Ovary (tissue), 9 donors: Measurements from ENCODE around the gene HSD11B1L. TPM values are rescaled to one million over a fixed set of nuclear protein-coding genes. Genes with fewer than 3 reads are reported as not detected.

Source experiments
- DNase-seq, 5 donors: peaks; one replicate each; pipeline ENCODE4 v3.0.0-alpha.2; 2019 to 2020
- H3K27ac ChIP-seq, 2 donors: fragments of 200-600 bp; one replicate each; pipeline versions ENCODE4 v1.5.1 to v1.8.0; 2019 to 2022
- H3K27me3 ChIP-seq: fragments of 200-600 bp; one replicate; pipeline ENCODE4 v1.8.0; 2022
- H3K36me3 ChIP-seq: fragments of 200-600 bp; sonication (generic); one replicate; pipeline ENCODE4 v1.5.1; 2019
- H3K4me1 ChIP-seq: one replicate; pipeline ENCODE4 v1.8.1; 2013; ENCODE audit warnings: mild to moderate bottlenecking, moderate library complexity; ENCODE audit not compliant: insufficient read depth
- H3K4me3 ChIP-seq: fragments of 200-600 bp; sonication (generic); one replicate; pipeline ENCODE4 v1.5.1; 2017
- H3K9me3 ChIP-seq, 2 donors: fragments of 200-600 bp in 1 of 2; sonication (generic) in 1 of 2; one replicate each; pipeline versions ENCODE4 v1.5.1 to v1.8.1; 2013 to 2019; ENCODE audit warnings: mild to moderate bottlenecking in 1 of 2, moderate library complexity in 1 of 2
- EP300 ChIP-seq: sonication (generic); formaldehyde crosslinking; IDR thresholded peaks from one replicate; pipeline ENCODE4 v1.6.1; 2017; ENCODE audit warnings: antibody characterized with exemption
- POLR2A ChIP-seq: fragments of 450-650 bp; IDR thresholded peaks from one replicate; pipeline ENCODE4 v1.6.1; 2017; ENCODE audit warnings: antibody characterized with exemption, mild to moderate bottlenecking, moderate library complexity
- WGBS, 3 donors: extraction: QIAGEN DNeasy Blood & Tissue Kit in 1 of 3; methylation state at CpG; one replicate each; pipeline versions ENCODE4 v1.1.5 to v1.1.7; 2013 to 2017; 5-methylcytosine and 5-hydroxymethylcytosine counted together
- intact Hi-C, 4 donors: fragments of 100-400 bp; cut with DNase I; formaldehyde crosslinking; loops; one replicate each; pipeline versions ENCODE4 v1.11.0 to v1.15.1; 2022 to 2023
- polyA plus RNA-seq, 2 donors: library from polyadenylated mRNA; stranded (reverse); fragments of 200-250 nt in 1 of 2; fragments of 350-450 nt in 1 of 2; fragmentation: Illumina TruSeq in 1 of 2; extraction: RNeasy Lipid Tissue Mini Kit (QIAGEN cat#74804) in 1 of 2; gene quantifications; one replicate each; pipeline ENCODE4 v1.2.3, GENCODE V29; 2013 to 2014
- total RNA-seq, 7 donors: library from RNA; depleted of rRNA in 2 of 7; stranded (reverse); fragments of >200 nt in 2 of 7; fragmentation: NEBNext Ultra II Directional in 3 of 7; extraction: Animal tissue kit (Norgen Biotek cat#: 25700) in 3 of 7; gene quantifications; one replicate each; pipeline versions ENCODE4 v1.1.0 to v1.2.4, GENCODE V29; 2016 to 2023
- TF ChIP-seq, protein P1 (sequence below), 3 donors: fragments of 450-650 bp in 2 of 3; fragments of 200-600 bp in 1 of 3; IDR thresholded peaks; one replicate each; pipeline versions ENCODE4 v1.5.1 to v1.8.0; 2016 to 2022; ENCODE audit warnings: antibody characterized with exemption in 3 of 3, mild to moderate bottlenecking in 1 of 3
- donor health status: DM: no; HTN: no; CAD: no; lungs with moderate emphysema.
- donor health status: DM: no; HTN: no; CAD: no.
- donor health status: Bipolar disorder and iron deficiency.
- donor health status: DM: yes; HTN: yes; CAD: no.
- donor health status: DM: no; HTN: no; CAD: no.
- donor health status: DM: yes; HTN: yes; CAD: no.

Gene HSD11B1L
- total and polyA plus RNA-seq, 9 donors = 3.1 to 20.7 (median 8.5) TPM

GRCh38 chr19:5711713-5712161 lies 30.9 kb downstream of the HSD11B1L start:
- no peak overlapping the region for H3K4me3 ChIP-seq
- intact Hi-C loops = no loop called here
- TF ChIP-seq, protein P1, sequence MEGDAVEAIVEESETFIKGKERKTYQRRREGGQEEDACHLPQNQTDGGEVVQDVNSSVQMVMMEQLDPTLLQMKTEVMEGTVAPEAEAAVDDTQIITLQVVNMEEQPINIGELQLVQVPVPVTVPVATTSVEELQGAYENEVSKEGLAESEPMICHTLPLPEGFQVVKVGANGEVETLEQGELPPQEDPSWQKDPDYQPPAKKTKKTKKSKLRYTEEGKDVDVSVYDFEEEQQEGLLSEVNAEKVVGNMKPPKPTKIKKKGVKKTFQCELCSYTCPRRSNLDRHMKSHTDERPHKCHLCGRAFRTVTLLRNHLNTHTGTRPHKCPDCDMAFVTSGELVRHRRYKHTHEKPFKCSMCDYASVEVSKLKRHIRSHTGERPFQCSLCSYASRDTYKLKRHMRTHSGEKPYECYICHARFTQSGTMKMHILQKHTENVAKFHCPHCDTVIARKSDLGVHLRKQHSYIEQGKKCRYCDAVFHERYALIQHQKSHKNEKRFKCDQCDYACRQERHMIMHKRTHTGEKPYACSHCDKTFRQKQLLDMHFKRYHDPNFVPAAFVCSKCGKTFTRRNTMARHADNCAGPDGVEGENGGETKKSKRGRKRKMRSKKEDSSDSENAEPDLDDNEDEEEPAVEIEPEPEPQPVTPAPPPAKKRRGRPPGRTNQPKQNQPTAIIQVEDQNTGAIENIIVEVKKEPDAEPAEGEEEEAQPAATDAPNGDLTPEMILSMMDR (IDR thresholded peaks at IDR 0.05) = no peak
- TF ChIP-seq EP300 (no peak), POLR2A (no peak)
- H3K27ac ChIP-seq = no peak overlapping the region
- no peak for DNase-seq
- WGBS, 3 donors = 74 to 83% (median 77%) methylated on average over 25 of the region's 25 CpGs
- no peaks in the 10 kb centered on the region for H3K9me3 ChIP-seq
- no peaks in the 10 kb centered on the region for H3K36me3 ChIP-seq
- no peaks in the 10 kb centered on the region for H3K4me1 ChIP-seq
- no peaks in the 10 kb centered on the region for H3K27me3 ChIP-seq

- H3K4me3 ChIP-seq = no peak overlapping the region
- DNase-seq = no peak
- TF ChIP-seq, protein P1 (IDR thresholded peaks at IDR 0.05) = no peak
- no peak for TF ChIP-seq EP300
- TF ChIP-seq POLR2A = no peak
- intact Hi-C loops = no loop called here
- H3K9me3 ChIP-seq = no peaks in the 10 kb centered on the region
- H3K27ac ChIP-seq = no peak overlapping the region
- H3K4me1 ChIP-seq = no peaks in the 10 kb centered on the region
- H3K27me3 ChIP-seq = no peaks in the 10 kb centered on the region
- H3K36me3 ChIP-seq = no peaks in the 10 kb centered on the region
- 87 to 91% (median 90%) methylated on average over 9 of the region's 9 CpGs for WGBS, 3 donors
Observed at GRCh38 chr19:5713228-5713627, 32.4 kb downstream of the HSD11B1L start.

GRCh38 chr19:5714816-5715215 lies 34.0 kb downstream of the HSD11B1L start:
- Histone ChIP-seq H3K27me3 (no peaks in the 10 kb centered on the region), H3K4me3 (no peak overlapping the region), H3K4me1 (peaks cover 7% of the 10 kb centered on the region), H3K9me3 (no peaks in the 10 kb centered on the region), H3K27ac (no peak overlapping the region), H3K36me3 (no peaks in the 10 kb centered on the region)
- TF ChIP-seq, protein P1 (IDR thresholded peaks at IDR 0.05) = no peak
- TF ChIP-seq POLR2A (no peak), EP300 (no peak)
- 87 to 88% (median 87%) methylated on average over 10 of the region's 10 CpGs for WGBS, 3 donors
- intact Hi-C loops = no loop called here
- DNase-seq = no peak

- Histone ChIP-seq H3K4me3 (no peak overlapping the region), H3K27ac (no peak overlapping the region), H3K27me3 (no peaks in the 10 kb centered on the region), H3K9me3 (no peaks in the 10 kb centered on the region), H3K4me1 (peaks cover 7% of the 10 kb centered on the region), H3K36me3 (no peaks in the 10 kb centered on the region)
- no peak for DNase-seq
- WGBS, 3 donors = 73 to 77% (median 76%) methylated on average over 8 of the region's 8 CpGs
- TF ChIP-seq, protein P1 (IDR thresholded peaks at IDR 0.05) = no peak
- TF ChIP-seq EP300 (no peak), POLR2A (no peak)
- intact Hi-C loops = no loop called here
Observed at GRCh38 chr19:5717215-5717935, 36.5 kb downstream of the HSD11B1L start.
